ENCODE results near the gene BFSP2.

The BFSP2 gene

GRCh38 chr3:133383175-133383574 is 16.7 kb upstream of the BFSP2 start:
- Histone ChIP-seq H3K4me3 (ENCODE audit: low read length, poor library complexity, severe bottlenecking) (no peak overlapping the region), H3K9ac (ENCODE audit: low read depth, low read length, poor library complexity, severe bottlenecking) (no peak overlapping the region), H2AFZ (ENCODE audit: low read length) (no peak overlapping the region), H3K4me1 (ENCODE audit: insufficient read depth, low read length, poor library complexity, severe bottlenecking) (no peaks in the 10 kb centered on the region), H3K27me3 (ENCODE audit: insufficient read depth, low read length, poor library complexity, severe bottlenecking) (no peaks in the 10 kb centered on the region), H3K79me2 (ENCODE audit: insufficient read depth, low read length) (no peaks in the 10 kb centered on the region), H3K9me2 (replicated peaks; ENCODE audit: low read depth, low read length) (no peaks in the 10 kb centered on the region), H3F3A (ENCODE audit: low read depth) (no peaks in the 10 kb centered on the region), H3K9me3 (ENCODE audit: insufficient read depth, low read depth, low read length) (no peaks in the 10 kb centered on the region), H3K36me3 (ENCODE audit: insufficient read depth, low read length) (no peaks in the 10 kb centered on the region), H4K20me1 (ENCODE audit: insufficient read depth, low read length, poor library complexity, severe bottlenecking) (no peaks in the 10 kb centered on the region), H3K4me2 (ENCODE audit: low read depth, low read length, poor library complexity, severe bottlenecking) (no peak overlapping the region)
- no peak for TF ChIP-seq CTCF (conservative IDR thresholded peaks at IDR 0.05; ENCODE audit: low read length)
- no peak for TF ChIP-seq EZH2phosphoT487 (IDR thresholded peaks at IDR 0.05; ENCODE audit: borderline replicate concordance)

GRCh38 chr3:133383741-133384140 is 16.1 kb upstream of the BFSP2 start:
- H2AFZ ChIP-seq (ENCODE audit: low read length): no peak overlapping the region
- H3K79me2 ChIP-seq (ENCODE audit: insufficient read depth, low read length): no peaks in the 10 kb centered on the region
- H3K9me3 ChIP-seq (ENCODE audit: insufficient read depth, low read depth, low read length): no peaks in the 10 kb centered on the region
- H3K4me1 ChIP-seq (ENCODE audit: insufficient read depth, low read length, poor library complexity, severe bottlenecking): no peaks in the 10 kb centered on the region
- no peaks in the 10 kb centered on the region for H3K27me3 ChIP-seq (ENCODE audit: insufficient read depth, low read length, poor library complexity, severe bottlenecking)
- H3K4me3 ChIP-seq (ENCODE audit: low read length, poor library complexity, severe bottlenecking): no peak overlapping the region
- H3F3A ChIP-seq (ENCODE audit: low read depth): no peaks in the 10 kb centered on the region
- no peak overlapping the region for H3K4me2 ChIP-seq (ENCODE audit: low read depth, low read length, poor library complexity, severe bottlenecking)
- H3K9me2 ChIP-seq (replicated peaks; ENCODE audit: low read depth, low read length): no peaks in the 10 kb centered on the region
- H3K36me3 ChIP-seq (ENCODE audit: insufficient read depth, low read length): no peaks in the 10 kb centered on the region
- TF ChIP-seq EZH2phosphoT487 (IDR thresholded peaks at IDR 0.05; ENCODE audit: borderline replicate concordance) (no peak), CTCF (conservative IDR thresholded peaks at IDR 0.05; ENCODE audit: low read length) (no peak)
- H4K20me1 ChIP-seq (ENCODE audit: insufficient read depth, low read length, poor library complexity, severe bottlenecking): no peaks in the 10 kb centered on the region
- H3K9ac ChIP-seq (ENCODE audit: low read depth, low read length, poor library complexity, severe bottlenecking): no peak overlapping the region

GRCh38 chr3:133384331-133385027 is 15.4 kb upstream of the BFSP2 start:
- H2AFZ ChIP-seq (ENCODE audit: low read length): peak overlapping the region; percentile 54; the same call in 1 of the 2 replicates

More at GRCh38 chr3:133384331-133385027, 15.4 kb upstream of the BFSP2 start:
- H3K4me2 ChIP-seq (ENCODE audit: low read depth, low read length, poor library complexity, severe bottlenecking): no peak overlapping the region
- H3K9me3 ChIP-seq (ENCODE audit: insufficient read depth, low read depth, low read length): no peaks in the 10 kb centered on the region
- H4K20me1 ChIP-seq (ENCODE audit: insufficient read depth, low read length, poor library complexity, severe bottlenecking): no peaks in the 10 kb centered on the region
- no peaks in the 10 kb centered on the region for H3K9me2 ChIP-seq (replicated peaks; ENCODE audit: low read depth, low read length)
- no peak overlapping the region for H3K9ac ChIP-seq (ENCODE audit: low read depth, low read length, poor library complexity, severe bottlenecking)
- no peaks in the 10 kb centered on the region for H3K27me3 ChIP-seq (ENCODE audit: insufficient read depth, low read length, poor library complexity, severe bottlenecking)
- no peaks in the 10 kb centered on the region for H3K4me1 ChIP-seq (ENCODE audit: insufficient read depth, low read length, poor library complexity, severe bottlenecking)
- no peak overlapping the region for H3K4me3 ChIP-seq (ENCODE audit: low read length, poor library complexity, severe bottlenecking)
- no peaks in the 10 kb centered on the region for H3K79me2 ChIP-seq (ENCODE audit: insufficient read depth, low read length)
- no peaks in the 10 kb centered on the region for H3K36me3 ChIP-seq (ENCODE audit: insufficient read depth, low read length)
- peak; percentile 88 for TF ChIP-seq CTCF (conservative IDR thresholded peaks at IDR 0.05; ENCODE audit: low read length)
- no peak for TF ChIP-seq EZH2phosphoT487 (IDR thresholded peaks at IDR 0.05; ENCODE audit: borderline replicate concordance)
- H3F3A ChIP-seq (ENCODE audit: low read depth): no peaks in the 10 kb centered on the region
